Umbilical cord (tissue), 2 donors: Measurements from ENCODE around the gene MRPL10. TPM values are rescaled to one million over a fixed set of nuclear protein-coding genes. Genes with fewer than 3 reads are reported as not detected.

Experiments used
- DNase-seq: peaks from one replicate; pipeline ENCODE4 v3.0.0-alpha.2; 2015; ENCODE audit warnings: low spot score
- total RNA-seq: library from RNA; depleted of rRNA; stranded (reverse); fragments of >200 nt; gene quantifications from one replicate; pipeline ENCODE4 v1.2.3, GENCODE V29; 2014; ENCODE audit warnings: low replicate concordance; ENCODE audit not compliant: insufficient read depth

MRPL10 gene
- total RNA-seq, 1 donor from 2014 or later, result 5.3 TPM

- DNase-seq, result no peak
Measured at GRCh38 chr17:47860386-47860785, 29.0 kb upstream of the MRPL10 start.

DNA sequence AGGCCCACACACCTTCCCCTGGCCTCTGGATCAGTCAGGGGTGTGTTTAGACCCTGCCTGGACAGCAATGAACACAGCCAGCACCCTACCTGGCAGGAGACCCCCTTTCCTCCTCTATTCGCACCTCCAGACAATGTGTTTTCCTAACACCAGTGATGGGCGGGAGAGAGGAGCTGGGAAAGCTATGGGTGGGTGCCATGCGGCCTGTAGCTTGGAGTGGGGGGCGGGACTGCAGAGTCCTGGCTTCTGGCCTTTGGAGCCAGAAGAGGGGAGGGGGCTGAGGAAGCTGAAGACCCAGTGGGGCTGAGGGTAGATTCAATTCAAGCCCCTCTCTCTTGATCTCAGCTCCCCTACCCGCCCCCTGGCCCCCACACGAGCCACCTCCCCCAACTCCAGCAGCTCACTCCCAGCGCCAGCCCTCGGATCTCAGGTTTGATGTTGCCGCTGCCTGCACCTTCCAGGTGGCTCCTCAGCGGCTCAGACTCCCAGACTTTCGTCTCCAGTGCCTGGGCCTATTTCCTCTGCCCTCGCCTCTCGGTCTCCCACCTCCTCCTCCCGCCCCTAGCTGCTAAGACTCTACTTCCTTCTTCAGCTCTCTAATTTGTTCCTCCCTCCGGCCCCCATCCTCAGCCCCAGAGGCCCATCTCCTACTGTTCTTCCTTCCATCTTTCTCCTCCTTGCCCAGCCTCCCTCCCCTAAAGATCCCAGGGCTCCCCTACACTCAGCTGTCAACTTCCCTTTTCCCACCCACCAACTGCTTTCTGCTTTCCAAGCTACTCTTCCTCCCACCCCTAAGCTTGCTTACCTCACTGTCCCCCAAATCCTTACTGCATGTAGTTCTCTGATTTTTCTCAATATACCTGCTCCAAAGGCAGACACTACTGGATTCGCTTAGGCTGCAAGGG lies 26.5 kb upstream of the MRPL10 start:
- no peak for DNase-seq

- no peak for DNase-seq
Measured at GRCh38 chr17:47856830-47857229, 25.5 kb upstream of the MRPL10 start.

GRCh38 chr17:47855737-47856136 lies 24.4 kb upstream of the MRPL10 start:
- DNase-seq, result no peak

DNA sequence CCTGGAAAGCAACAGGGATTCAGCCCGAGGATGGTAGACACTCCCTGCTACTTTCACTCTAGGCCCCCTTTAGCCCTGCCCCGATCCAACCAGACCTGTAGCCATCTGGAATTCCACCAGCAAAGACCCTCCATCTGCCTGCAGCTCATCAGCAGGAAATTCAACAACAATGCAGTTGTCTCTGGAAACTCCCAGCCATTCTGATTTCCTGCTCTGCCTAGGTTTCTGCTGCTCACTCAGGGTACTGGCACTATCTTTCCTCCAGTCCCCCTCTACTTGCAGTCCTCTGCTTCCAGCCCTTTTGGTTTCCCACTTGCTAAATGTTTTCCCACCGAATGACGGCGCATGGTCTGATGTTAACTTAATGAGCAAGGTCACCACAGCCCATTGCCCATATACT lies 22.3 kb upstream of the MRPL10 start:
- DNase-seq, result no peak

DNA sequence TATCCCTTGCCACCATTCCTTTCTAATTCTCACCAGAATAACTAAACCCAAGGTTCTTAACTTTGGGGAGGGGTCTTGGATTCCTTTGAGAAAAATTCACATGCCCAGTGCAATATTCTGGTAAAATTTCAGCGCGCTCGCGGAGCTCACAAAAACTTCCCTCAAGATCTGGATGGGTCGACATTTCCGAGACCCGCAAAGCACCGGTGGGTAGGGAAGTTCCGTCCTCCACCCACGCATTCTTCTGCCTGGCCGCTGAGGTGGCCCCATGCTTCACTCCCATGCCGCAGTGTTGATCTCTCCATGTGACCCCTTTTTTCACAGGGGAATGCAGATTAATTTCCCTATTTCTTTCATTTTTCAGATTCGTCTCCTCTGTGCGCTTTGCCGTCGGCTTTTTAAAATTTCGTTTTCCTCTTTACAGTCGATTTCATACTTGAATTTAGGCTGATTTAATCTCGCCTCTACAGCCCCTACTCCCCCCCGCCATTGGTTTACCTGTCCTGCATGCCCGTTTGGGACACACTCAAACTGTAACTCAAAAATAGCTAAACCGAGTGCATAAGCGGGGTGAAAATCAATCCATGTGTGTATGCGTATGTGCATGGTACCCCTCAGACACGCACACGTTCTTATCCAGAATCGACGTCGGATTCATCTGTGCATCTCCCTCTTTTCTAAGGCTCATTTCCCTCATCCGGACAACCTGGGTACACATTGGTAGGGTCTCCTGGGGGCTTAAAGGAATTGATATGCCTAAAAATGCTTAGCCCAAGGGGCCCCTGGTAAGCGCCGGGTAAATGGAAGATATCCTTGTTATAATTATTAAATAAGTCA lies 21.0 kb upstream of the MRPL10 start:
- DNase-seq, result no peak

DNA sequence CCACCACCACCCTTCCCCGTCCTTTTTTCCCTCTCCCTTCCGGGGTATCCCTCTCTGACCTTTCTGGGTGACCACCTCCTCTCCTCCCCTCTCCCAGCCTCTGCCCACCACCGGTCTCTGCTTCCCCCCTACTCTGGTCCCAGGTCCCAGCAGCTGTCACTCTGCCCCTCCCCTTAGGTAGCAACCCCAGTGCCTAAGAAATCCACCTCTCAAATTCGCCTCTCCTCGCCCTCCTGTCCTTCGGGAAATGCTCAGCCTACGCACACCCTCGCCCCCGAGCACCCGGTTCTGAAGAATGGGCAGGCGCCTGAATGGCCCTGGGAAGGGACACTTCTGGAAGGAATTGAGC lies 20.4 kb upstream of the MRPL10 start:
- no peak for DNase-seq

- DNase-seq, result peak; percentile 57
Measured at GRCh38 chr17:47850692-47851573, 19.6 kb upstream of the MRPL10 start, which contains the start of gene SP6. TSS of gene SP6 (minus strand) at chr17:47851163. CDS start at chr17:47848429, 2,734 bp downstream.

- no peak for DNase-seq
Measured at GRCh38 chr17:47850373-47850691, 19.0 kb upstream of the MRPL10 start.

- DNase-seq, result no peak
Measured at GRCh38 chr17:47848198-47848513, 16.8 kb upstream of the MRPL10 start.

DNA sequence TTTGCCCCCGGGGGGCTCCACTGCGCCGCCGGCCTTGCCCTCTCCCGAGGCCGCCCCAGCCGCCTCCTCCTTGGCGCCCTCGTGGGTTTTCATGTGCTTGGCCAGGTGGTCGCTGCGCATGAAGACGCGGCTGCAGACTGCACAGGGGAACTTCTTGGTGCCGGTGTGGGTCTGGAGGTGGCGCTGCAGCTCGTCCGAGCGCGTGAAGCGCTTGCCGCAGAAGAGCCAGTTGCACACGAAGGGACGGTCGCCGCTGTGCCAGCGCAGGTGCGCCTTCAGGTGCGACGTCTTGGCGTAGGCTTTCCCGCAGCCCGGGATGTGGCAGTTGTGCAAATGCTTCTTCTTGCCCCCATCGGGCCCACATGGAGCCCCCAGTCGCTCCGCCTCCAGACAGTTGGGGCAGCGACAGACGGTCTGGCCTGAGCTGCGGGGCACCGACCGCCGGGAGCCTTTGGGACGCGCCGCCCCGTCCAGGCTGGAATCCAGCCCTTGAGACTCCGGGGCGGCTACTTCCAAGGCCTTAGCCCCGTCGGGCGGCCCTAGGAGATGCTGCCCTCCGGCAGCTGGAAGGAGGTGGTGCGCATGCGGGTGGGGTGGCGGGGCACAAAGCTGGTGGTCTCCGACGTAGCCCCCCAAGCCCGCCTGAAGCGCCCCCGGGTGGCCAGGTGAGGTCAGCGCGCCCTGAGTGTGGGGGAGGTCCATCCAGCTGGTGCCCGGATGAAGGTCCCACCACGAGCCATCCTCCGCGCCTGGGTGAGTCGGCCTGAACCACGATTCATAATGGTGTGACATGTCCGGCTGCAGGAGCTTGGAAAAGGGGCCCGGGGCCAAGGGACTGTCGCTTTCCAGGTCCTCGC lies 16.2 kb upstream of the MRPL10 start:
- no peak for DNase-seq

GRCh38 chr17:47846716-47847340 lies 15.5 kb upstream of the MRPL10 start:
- DNase-seq, result no peak

- DNase-seq, result no peak
Measured at GRCh38 chr17:47845716-47846075, 14.4 kb upstream of the MRPL10 start.

- DNase-seq, result no peak
Measured at GRCh38 chr17:47844814-47845715, 13.7 kb upstream of the MRPL10 start.

- DNase-seq, result peak; percentile 41
Measured at GRCh38 chr17:47844227-47844626, 12.9 kb upstream of the MRPL10 start.

DNA sequence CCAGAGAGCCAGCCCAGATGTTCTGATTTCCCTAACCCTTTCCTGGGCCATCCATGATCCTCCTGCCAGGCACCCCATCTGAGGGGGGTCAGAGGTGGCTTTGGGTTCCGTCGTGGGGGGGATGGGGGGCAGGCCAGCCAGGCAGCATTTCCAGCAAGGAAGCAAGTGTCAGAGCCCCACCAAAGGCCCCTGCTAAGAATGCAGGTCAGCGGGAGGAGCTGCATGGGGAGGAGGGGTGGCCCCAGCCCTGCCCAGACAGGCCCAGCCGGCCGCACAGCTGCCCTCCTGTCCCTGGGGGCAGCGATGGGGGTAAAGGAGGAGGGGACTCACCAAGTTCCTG lies 12.0 kb upstream of the MRPL10 start:
- DNase-seq, result no peak

GRCh38 chr17:47841488-47842291 lies 10.3 kb upstream of the MRPL10 start:
- DNase-seq, result no peak

GRCh38 chr17:47840742-47841487 lies 9.6 kb upstream of the MRPL10 start, which contains the start of gene SCRN2:
TSS of gene SCRN2 (minus strand) at chr17:47841273. CDS start at chr17:47840843, 430 bp downstream.
- DNase-seq, result peak; percentile 93
